OCI-LY3 (cell line): ENCODE data around the gene IFNA13.
A peak's percentile ranks its signal among the peaks of the same experiment; 100 is the strongest.

Experiments
- H2AFZ ChIP-seq: fragments of 200-600, 300-600 bp; shearing (Covaris generic); 2 replicates; pipeline ENCODE4 v1.6.0; 2014; ENCODE audit warnings: antibody characterized with exemption, low read depth, low read length
- H3K27ac ChIP-seq: fragments of 200-600, 300-600 bp; sonication (generic); 2 replicates; pipeline ENCODE4 v1.5.1; 2014; ENCODE audit warnings: mild to moderate bottlenecking, low read length, moderate library complexity, mixed read lengths
- H3K27me3 ChIP-seq: fragments of 200-600, 300-600 bp; sonication (generic); 2 replicates; pipeline ENCODE4 v1.6.1; 2014; ENCODE audit warnings: low read depth, low read length, mixed read lengths
- H3K36me3 ChIP-seq: fragments of 200-600, 300-600 bp; sonication (generic); replicated peaks from 2 replicates; pipeline ENCODE3; 2014; ENCODE audit warnings: low read depth, low read length, mixed read lengths
- H3K4me1 ChIP-seq: fragments of 300-600, 200-600 bp; sonication (generic); 2 replicates; pipeline ENCODE4 v1.6.1; 2014; ENCODE audit warnings: low read length, mixed read lengths
- H3K4me2 ChIP-seq: fragments of 200-600, 300-600 bp; sonication (generic); 2 replicates; pipeline ENCODE4 v1.6.1; 2014; ENCODE audit warnings: low read length, mixed read lengths
- H3K4me3 ChIP-seq: fragments of 300-600, 200-600 bp; sonication (generic); 2 replicates; pipeline ENCODE4 v1.5.1; 2014; ENCODE audit warnings: antibody characterized with exemption, mild to moderate bottlenecking, low read length, moderate library complexity
- H3K79me2 ChIP-seq: fragments of 300-600, 200-600 bp; shearing (Covaris generic); 2 replicates; pipeline ENCODE4 v1.6.1; 2014; ENCODE audit warnings: mild to moderate bottlenecking, low read length, mixed read lengths
- H3K9ac ChIP-seq: fragments of 300-600, 200-600 bp; shearing (Covaris generic); 2 replicates; pipeline ENCODE4 v1.6.0; 2014; ENCODE audit warnings: mild to moderate bottlenecking, low read length, moderate library complexity
- H3K9me3 ChIP-seq: fragments of 200-600, 300-600 bp; shearing (Covaris generic); 2 replicates; pipeline ENCODE4 v1.6.1; 2014; ENCODE audit warnings: low read length, mixed read lengths; ENCODE audit not compliant: insufficient read depth
- H4K20me1 ChIP-seq: fragments of 200-600, 300-600 bp; sonication (generic); 2 replicates; pipeline ENCODE4 v1.6.1; 2016; ENCODE audit warnings: low read length, mixed read lengths; ENCODE audit not compliant: insufficient read depth
- CTCF ChIP-seq: fragments of 200-600, 300-600 bp; sonication (generic); IDR thresholded peaks from 2 replicates; pipeline ENCODE4 v1.5.1; 2014; ENCODE audit warnings: antibody characterized with exemption, low read length, low read depth
- EZH2phosphoT487 ChIP-seq: fragments of 200-600 bp; shearing (Covaris generic); IDR thresholded peaks from 2 replicates; pipeline ENCODE4 v1.6.1; 2018; ENCODE audit warnings: antibody characterized with exemption, mixed run types, low read depth

Gene IFNA13

GRCh38 chr9:21395778-21396717 is 28.2 kb upstream of the IFNA13 start:
- Histone ChIP-seq H3K4me1 (peaks cover 7% of the 10 kb centered on the region), H3K27me3 (peaks cover 78% of the 10 kb centered on the region), H3K9me3 (no peaks in the 10 kb centered on the region), H3K4me3 (no peak overlapping the region), H2AFZ (no peak overlapping the region), H3K27ac (no peak overlapping the region), H4K20me1 (peaks cover 19% of the 10 kb centered on the region), H3K79me2 (no peaks in the 10 kb centered on the region), H3K36me3 (no peaks in the 10 kb centered on the region), H3K9ac (no peak overlapping the region), H3K4me2 (no peak overlapping the region)
- TF ChIP-seq CTCF = peak; percentile 64
- TF ChIP-seq EZH2phosphoT487 = no peak

- Histone ChIP-seq H2AFZ (no peak overlapping the region), H3K9me3 (no peaks in the 10 kb centered on the region), H3K4me1 (no peaks in the 10 kb centered on the region), H3K27me3 (peaks cover 86% of the 10 kb centered on the region), H3K79me2 (no peaks in the 10 kb centered on the region), H3K36me3 (no peaks in the 10 kb centered on the region), H3K9ac (no peak overlapping the region), H3K4me3 (no peak overlapping the region), H3K27ac (no peak overlapping the region), H4K20me1 (peaks cover 20% of the 10 kb centered on the region), H3K4me2 (no peak overlapping the region)
- TF ChIP-seq CTCF (no peak), EZH2phosphoT487 (no peak)
These were observed 24.4 kb upstream of the IFNA13 start for GRCh38 chr9:21392270-21392669.

- Histone ChIP-seq H4K20me1 (peaks cover 32% of the 10 kb centered on the region), H3K36me3 (no peaks in the 10 kb centered on the region), H3K27me3 (peaks cover 75% of the 10 kb centered on the region), H3K9me3 (no peaks in the 10 kb centered on the region), H3K4me3 (no peak within 1 kb of the TSS), H3K79me2 (no peaks in the 10 kb centered on the region), H3K4me1 (peaks cover 16% of the 10 kb centered on the region), H3K4me2 (no peak within 1 kb of the TSS), H2AFZ (no peak within 1 kb of the TSS), H3K27ac (no peak within 1 kb of the TSS), H3K9ac (no peak within 1 kb of the TSS)
- TF ChIP-seq EZH2phosphoT487 (no peak), CTCF (no peak)
These were observed 17.3 kb upstream of the IFNA13 start, which contains the start of gene IFNA2 for GRCh38 chr9:21385131-21385670. Gene IFNA2, minus strand, starts transcription at chr9:21385398. Its CDS starts 69 bp downstream, at chr9:21385329.

GRCh38 chr9:21383627-21384026 is 15.8 kb upstream of the IFNA13 start:
- Histone ChIP-seq H3K36me3 (no peaks in the 10 kb centered on the region), H3K27ac (no peak overlapping the region), H3K27me3 (peaks cover 76% of the 10 kb centered on the region), H2AFZ (no peak overlapping the region), H4K20me1 (peaks cover 46% of the 10 kb centered on the region), H3K79me2 (no peaks in the 10 kb centered on the region), H3K9me3 (no peaks in the 10 kb centered on the region), H3K4me3 (no peak overlapping the region), H3K9ac (no peak overlapping the region), H3K4me2 (no peak overlapping the region), H3K4me1 (peaks cover 16% of the 10 kb centered on the region)
- no peak for TF ChIP-seq EZH2phosphoT487
- no peak for TF ChIP-seq CTCF
